Neural cell (in vitro differentiated cells): ENCODE data around the gene ZNF536. TPM values are rescaled to one million over a fixed set of nuclear protein-coding genes. Genes with fewer than 3 reads are reported as not detected.
"Not testable (repeated sequence)": the region's sequence is repeated elsewhere in the genome, so short reads cannot be mapped to it uniquely, and the experiment has no call there.

Source experiments
- H2AFZ ChIP-seq: fragments of 200-600, 300-800 bp; sonication (generic), shearing (Covaris generic); 2 replicates; pipeline ENCODE4 v1.6.0; 2014; ENCODE audit warnings: low read depth, mild to moderate bottlenecking, antibody characterized with exemption, low read length, moderate library complexity
- H3F3A ChIP-seq: fragments of 200-600 bp; shearing (Covaris generic); 2 replicates; pipeline ENCODE4 v1.6.1; 2016; ENCODE audit warnings: mild to moderate bottlenecking, moderate library complexity, mixed read lengths, antibody characterized with exemption, low read length; ENCODE audit not compliant: insufficient read depth, poor library complexity, severe bottlenecking
- H3K27ac ChIP-seq: fragments of 200-600, 300-800 bp; sonication (generic), shearing (Covaris generic); 2 replicates; pipeline ENCODE4 v1.5.1; 2014; ENCODE audit warnings: mild to moderate bottlenecking, low read length, moderate library complexity
- H3K27me3 ChIP-seq: fragments of 300-800, 200-600 bp; sonication (generic), shearing (Covaris generic); 2 replicates; pipeline ENCODE4 v1.6.0; 2014; ENCODE audit warnings: mild to moderate bottlenecking, low read depth, low read length, moderate library complexity; ENCODE audit not compliant: insufficient read depth
- H3K36me3 ChIP-seq: fragments of 300-800, 200-600 bp; sonication (generic), shearing (Covaris generic); 2 replicates; pipeline ENCODE4 v1.5.1; 2014; ENCODE audit warnings: mild to moderate bottlenecking, antibody characterized with exemption, low read length, moderate library complexity; ENCODE audit not compliant: insufficient read depth
- H3K4me2 ChIP-seq: fragments of 300-800, 200-600 bp; sonication (generic), shearing (Covaris generic); 2 replicates; pipeline ENCODE4 v1.6.0; 2014; ENCODE audit warnings: mild to moderate bottlenecking, low read length
- H3K4me3 ChIP-seq: fragments of 300-800, 200-600 bp; sonication (generic), shearing (Covaris generic); 2 replicates; pipeline ENCODE4 v1.5.1; 2014; ENCODE audit warnings: mild to moderate bottlenecking, low read length, moderate library complexity
- H3K79me2 ChIP-seq: fragments of 200-600 bp; shearing (Covaris generic); replicated peaks from 2 replicates; pipeline ENCODE4 v1.6.0; 2014; ENCODE audit warnings: mild to moderate bottlenecking, low read length, moderate library complexity; ENCODE audit not compliant: insufficient read depth
- H3K9ac ChIP-seq: fragments of 300-800, 200-600 bp; sonication (generic), shearing (Covaris generic); 2 replicates; pipeline ENCODE4 v1.6.1; 2016; ENCODE audit warnings: mild to moderate bottlenecking, low read length, mixed read lengths
- H3K9me2 ChIP-seq: fragments of 200-600 bp; shearing (Covaris generic); 2 replicates; pipeline ENCODE4 v1.6.1; 2016; ENCODE audit warnings: mild to moderate bottlenecking, low read length, mixed read lengths; ENCODE audit not compliant: insufficient read depth
- H3K9me3 ChIP-seq: fragments of 200-600, 300-800 bp; sonication (generic), shearing (Covaris generic); 2 replicates; pipeline ENCODE4 v1.6.1; 2016; ENCODE audit warnings: mild to moderate bottlenecking, mixed run types, low read length, moderate library complexity, mixed read lengths
- H4K20me1 ChIP-seq: fragments of 200-600 bp; shearing (Covaris generic); 2 replicates; pipeline ENCODE4 v1.6.1; 2016; ENCODE audit warnings: mild to moderate bottlenecking, mixed run types; ENCODE audit not compliant: insufficient read depth
- EP300 ChIP-seq: fragments of 450-650 bp; conservative IDR thresholded peaks from 2 replicates; pipeline ENCODE4 v1.6.1; 2014; ENCODE audit warnings: antibody characterized with exemption, mild to moderate bottlenecking, moderate library complexity; ENCODE audit not compliant: poor library complexity, severe bottlenecking
- EZH2 ChIP-seq: fragments of 200-600, 300-800 bp; shearing (Covaris generic), sonication (generic); IDR thresholded peaks from 2 replicates; pipeline ENCODE4 v1.6.1; 2014; ENCODE audit warnings: antibody characterized with exemption, low read length, borderline replicate concordance, mild to moderate bottlenecking; ENCODE audit not compliant: insufficient read depth, poor library complexity, severe bottlenecking
- MXI1 ChIP-seq: fragments of 450-650 bp; conservative IDR thresholded peaks from 2 replicates; pipeline ENCODE4 v1.6.1; 2014; ENCODE audit warnings: antibody characterized with exemption, mild to moderate bottlenecking; ENCODE audit not compliant: poor library complexity, severe bottlenecking
- POLR2AphosphoS5 ChIP-seq: IDR thresholded peaks from 2 replicates; pipeline ENCODE4 v1.6.1; 2012
- RAD21 ChIP-seq: fragments of 450-650 bp; conservative IDR thresholded peaks from 2 replicates; pipeline ENCODE4 v1.6.1; 2014; ENCODE audit warnings: antibody characterized with exemption, mild to moderate bottlenecking, moderate library complexity
- SMC3 ChIP-seq: fragments of 450-650 bp; conservative IDR thresholded peaks from 2 replicates; pipeline ENCODE4 v1.6.1; 2014; ENCODE audit warnings: antibody characterized with exemption, mild to moderate bottlenecking, moderate library complexity; ENCODE audit not compliant: poor library complexity
- TAF1 ChIP-seq: IDR thresholded peaks from 2 replicates; pipeline ENCODE4 v1.6.1; 2012; ENCODE audit warnings: low read depth
- polyA plus RNA-seq: library from polyadenylated mRNA; depleted of rRNA; stranded (reverse); fragments of >200 nt; gene quantifications from 2 replicates; pipeline ENCODE4 v1.2.3, GENCODE V29; 2014
- TF ChIP-seq, protein P1 (sequence below): fragments of 450-650 bp; IDR thresholded peaks from 2 replicates; pipeline ENCODE4 v1.5.1; 2014; ENCODE audit warnings: antibody characterized with exemption, mild to moderate bottlenecking, moderate library complexity; ENCODE audit not compliant: poor library complexity, severe bottlenecking
- TF ChIP-seq, protein P2 (sequence below): IDR thresholded peaks from 2 replicates; pipeline ENCODE4 v1.6.1; 2012; ENCODE audit warnings: borderline replicate concordance

Gene ZNF536
- polyA plus RNA-seq, 1 donor from 2014 or later = 13.9 TPM

DNA sequence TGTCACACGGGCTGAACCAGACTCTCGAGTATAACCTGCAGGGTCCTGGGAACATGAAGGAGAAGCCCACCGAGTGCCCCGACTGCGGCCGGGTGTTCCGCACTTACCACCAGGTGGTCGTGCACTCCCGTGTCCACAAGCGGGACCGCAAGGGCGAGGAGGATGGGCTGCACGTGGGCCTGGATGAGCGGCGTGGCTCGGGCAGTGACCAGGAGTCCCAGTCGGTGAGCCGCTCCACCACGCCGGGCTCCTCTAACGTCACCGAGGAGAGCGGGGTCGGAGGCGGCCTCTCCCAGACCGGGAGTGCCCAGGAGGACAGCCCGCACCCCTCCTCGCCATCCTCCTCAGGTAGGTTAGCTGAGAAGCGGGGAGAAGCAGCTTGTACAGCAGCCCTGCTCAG is 73.2 kb downstream of the ZNF536 start:
- Histone ChIP-seq H3K79me2 (no peaks in the 10 kb centered on the region), H3K9me3 (no peaks in the 10 kb centered on the region), H3K4me3 (no peak overlapping the region), H3K4me2 (no peak overlapping the region), H3K27ac (no peak overlapping the region), H3K9me2 (no peaks in the 10 kb centered on the region), H3K27me3 (no peaks in the 10 kb centered on the region), H3K36me3 (no peaks in the 10 kb centered on the region), H2AFZ (no peak overlapping the region), H4K20me1 (no peaks in the 10 kb centered on the region), H3K9ac (no peak overlapping the region), H3F3A (no peaks in the 10 kb centered on the region)
- TF ChIP-seq TAF1 = no peak
- TF ChIP-seq POLR2AphosphoS5 = no peak
- TF ChIP-seq, protein P1, sequence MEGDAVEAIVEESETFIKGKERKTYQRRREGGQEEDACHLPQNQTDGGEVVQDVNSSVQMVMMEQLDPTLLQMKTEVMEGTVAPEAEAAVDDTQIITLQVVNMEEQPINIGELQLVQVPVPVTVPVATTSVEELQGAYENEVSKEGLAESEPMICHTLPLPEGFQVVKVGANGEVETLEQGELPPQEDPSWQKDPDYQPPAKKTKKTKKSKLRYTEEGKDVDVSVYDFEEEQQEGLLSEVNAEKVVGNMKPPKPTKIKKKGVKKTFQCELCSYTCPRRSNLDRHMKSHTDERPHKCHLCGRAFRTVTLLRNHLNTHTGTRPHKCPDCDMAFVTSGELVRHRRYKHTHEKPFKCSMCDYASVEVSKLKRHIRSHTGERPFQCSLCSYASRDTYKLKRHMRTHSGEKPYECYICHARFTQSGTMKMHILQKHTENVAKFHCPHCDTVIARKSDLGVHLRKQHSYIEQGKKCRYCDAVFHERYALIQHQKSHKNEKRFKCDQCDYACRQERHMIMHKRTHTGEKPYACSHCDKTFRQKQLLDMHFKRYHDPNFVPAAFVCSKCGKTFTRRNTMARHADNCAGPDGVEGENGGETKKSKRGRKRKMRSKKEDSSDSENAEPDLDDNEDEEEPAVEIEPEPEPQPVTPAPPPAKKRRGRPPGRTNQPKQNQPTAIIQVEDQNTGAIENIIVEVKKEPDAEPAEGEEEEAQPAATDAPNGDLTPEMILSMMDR = no peak
- no peak for TF ChIP-seq RAD21
- TF ChIP-seq SMC3 = no peak

GRCh38 chr19:30446120-30446519 is 73.9 kb downstream of the ZNF536 start:
- H2AFZ ChIP-seq, H3K9ac ChIP-seq, H3K27me3 ChIP-seq, H3F3A ChIP-seq, H3K79me2 ChIP-seq, H3K9me3 ChIP-seq, H3K4me2 ChIP-seq, H3K9me2 ChIP-seq, H3K36me3 ChIP-seq, H3K4me3 ChIP-seq, H4K20me1 ChIP-seq: not testable (repeated sequence)
- peak overlapping the region; percentile 27 for H3K27ac ChIP-seq

DNA sequence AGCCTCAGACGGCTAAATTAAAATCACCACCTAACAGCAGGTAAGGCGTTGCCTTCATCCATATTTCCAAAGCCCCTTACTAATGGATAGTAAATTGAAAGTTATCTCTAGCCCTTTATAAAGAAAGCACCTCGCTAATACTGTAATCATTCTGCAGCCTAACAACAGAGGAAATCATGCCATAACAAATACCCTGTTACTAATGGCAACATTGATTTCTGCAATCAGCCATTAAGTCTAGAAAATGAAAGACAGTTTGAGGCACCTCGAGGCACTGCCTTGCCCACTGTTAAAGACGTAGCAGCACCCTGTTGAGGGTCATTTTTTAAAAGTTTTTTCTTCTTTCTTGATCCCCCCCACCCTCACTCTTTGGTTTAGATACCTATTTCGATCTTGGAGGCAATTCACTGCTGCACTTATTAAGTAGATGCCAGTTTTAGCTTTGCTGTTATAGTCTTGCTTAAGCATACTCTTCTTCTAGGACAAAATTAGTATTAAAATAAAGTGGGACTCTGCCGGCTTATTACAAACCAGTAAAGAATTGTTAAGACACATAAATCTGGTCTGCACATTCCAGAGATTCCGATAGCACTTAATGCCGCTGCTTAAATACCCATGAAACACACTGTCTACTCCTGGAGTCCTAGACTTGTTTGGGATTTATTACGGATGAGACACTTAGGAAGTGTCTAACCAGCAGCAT is 74.8 kb downstream of the ZNF536 start:
- no peaks in the 10 kb centered on the region for H3K9me3 ChIP-seq
- no peak overlapping the region for H2AFZ ChIP-seq
- no peaks in the 10 kb centered on the region for H3K36me3 ChIP-seq
- no peaks in the 10 kb centered on the region for H3K9me2 ChIP-seq
- no peaks in the 10 kb centered on the region for H3K79me2 ChIP-seq
- H3F3A ChIP-seq = no peaks in the 10 kb centered on the region
- peak overlapping the region; percentile 27 for H3K27ac ChIP-seq
- no peak overlapping the region for H3K4me3 ChIP-seq
- no peak overlapping the region for H3K9ac ChIP-seq
- no peaks in the 10 kb centered on the region for H3K27me3 ChIP-seq
- no peak overlapping the region for H3K4me2 ChIP-seq
- H4K20me1 ChIP-seq = no peaks in the 10 kb centered on the region
- no peak for TF ChIP-seq POLR2AphosphoS5
- TF ChIP-seq MXI1 = no peak
- TF ChIP-seq, protein P2, sequence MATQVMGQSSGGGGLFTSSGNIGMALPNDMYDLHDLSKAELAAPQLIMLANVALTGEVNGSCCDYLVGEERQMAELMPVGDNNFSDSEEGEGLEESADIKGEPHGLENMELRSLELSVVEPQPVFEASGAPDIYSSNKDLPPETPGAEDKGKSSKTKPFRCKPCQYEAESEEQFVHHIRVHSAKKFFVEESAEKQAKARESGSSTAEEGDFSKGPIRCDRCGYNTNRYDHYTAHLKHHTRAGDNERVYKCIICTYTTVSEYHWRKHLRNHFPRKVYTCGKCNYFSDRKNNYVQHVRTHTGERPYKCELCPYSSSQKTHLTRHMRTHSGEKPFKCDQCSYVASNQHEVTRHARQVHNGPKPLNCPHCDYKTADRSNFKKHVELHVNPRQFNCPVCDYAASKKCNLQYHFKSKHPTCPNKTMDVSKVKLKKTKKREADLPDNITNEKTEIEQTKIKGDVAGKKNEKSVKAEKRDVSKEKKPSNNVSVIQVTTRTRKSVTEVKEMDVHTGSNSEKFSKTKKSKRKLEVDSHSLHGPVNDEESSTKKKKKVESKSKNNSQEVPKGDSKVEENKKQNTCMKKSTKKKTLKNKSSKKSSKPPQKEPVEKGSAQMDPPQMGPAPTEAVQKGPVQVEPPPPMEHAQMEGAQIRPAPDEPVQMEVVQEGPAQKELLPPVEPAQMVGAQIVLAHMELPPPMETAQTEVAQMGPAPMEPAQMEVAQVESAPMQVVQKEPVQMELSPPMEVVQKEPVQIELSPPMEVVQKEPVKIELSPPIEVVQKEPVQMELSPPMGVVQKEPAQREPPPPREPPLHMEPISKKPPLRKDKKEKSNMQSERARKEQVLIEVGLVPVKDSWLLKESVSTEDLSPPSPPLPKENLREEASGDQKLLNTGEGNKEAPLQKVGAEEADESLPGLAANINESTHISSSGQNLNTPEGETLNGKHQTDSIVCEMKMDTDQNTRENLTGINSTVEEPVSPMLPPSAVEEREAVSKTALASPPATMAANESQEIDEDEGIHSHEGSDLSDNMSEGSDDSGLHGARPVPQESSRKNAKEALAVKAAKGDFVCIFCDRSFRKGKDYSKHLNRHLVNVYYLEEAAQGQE = no peak
- TF ChIP-seq SMC3 = no peak
- TF ChIP-seq TAF1 = no peak
- TF ChIP-seq, protein P1 = no peak
- TF ChIP-seq EP300 = no peak
- no peak for TF ChIP-seq EZH2
- no peak for TF ChIP-seq RAD21
